Activated CD4-positive, alpha-beta T cell treated with anti-CD3 and anti-CD28 coated beads for 24 hours (primary cell): ENCODE measurements around the gene PTPRJ.
"Not testable (repeated sequence)": the region's sequence is repeated elsewhere in the genome, so short reads cannot be mapped to it uniquely, and the experiment has no call there.

ENCODE experiments used
- DNase-seq, 2 donors: peaks; one replicate each; pipeline ENCODE4 v3.0.0-alpha.2; 2020; ENCODE audit warnings: low read depth in 2 of 2

PTPRJ gene

DNA sequence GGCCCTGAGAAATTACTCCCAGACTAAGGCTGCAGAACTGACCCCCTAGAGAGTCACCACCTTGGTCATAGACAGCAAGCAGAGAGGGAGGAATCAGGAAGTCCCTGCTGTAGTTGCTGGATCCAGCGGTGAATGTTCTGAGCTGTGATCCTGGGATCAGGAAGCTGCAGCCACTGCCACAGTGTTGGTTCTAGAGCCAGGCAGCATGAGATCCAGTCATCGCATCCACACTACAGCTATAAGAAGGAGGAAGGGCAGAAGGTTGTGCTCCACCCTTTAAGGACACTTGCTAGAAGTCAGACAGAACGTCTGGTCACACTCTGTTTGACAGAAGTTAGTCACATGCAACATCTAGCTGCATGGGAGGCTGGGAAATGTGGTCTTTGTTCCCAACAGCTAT is 131.5 kb downstream of the PTPRJ start:
- no peak for DNase-seq

DNA sequence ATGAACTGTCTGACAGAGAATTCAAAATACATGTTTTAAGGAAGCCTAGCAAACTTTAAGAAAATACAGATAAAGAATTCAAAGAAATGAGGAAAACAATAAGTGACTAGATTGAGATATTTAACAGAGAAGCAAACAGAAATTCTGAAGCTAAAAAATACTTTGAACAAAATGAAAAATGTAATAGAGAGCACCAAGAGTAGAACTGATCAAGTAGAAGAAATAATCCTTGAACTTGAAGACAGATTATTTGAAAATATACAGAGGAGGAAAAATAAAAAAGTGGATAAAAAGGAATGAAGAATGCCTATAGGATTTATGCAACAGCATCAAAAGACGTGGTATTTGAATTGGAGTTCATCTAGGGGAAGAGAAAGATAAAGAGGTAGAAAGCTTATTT is 134.4 kb downstream of the PTPRJ start:
- no peak for DNase-seq

DNA sequence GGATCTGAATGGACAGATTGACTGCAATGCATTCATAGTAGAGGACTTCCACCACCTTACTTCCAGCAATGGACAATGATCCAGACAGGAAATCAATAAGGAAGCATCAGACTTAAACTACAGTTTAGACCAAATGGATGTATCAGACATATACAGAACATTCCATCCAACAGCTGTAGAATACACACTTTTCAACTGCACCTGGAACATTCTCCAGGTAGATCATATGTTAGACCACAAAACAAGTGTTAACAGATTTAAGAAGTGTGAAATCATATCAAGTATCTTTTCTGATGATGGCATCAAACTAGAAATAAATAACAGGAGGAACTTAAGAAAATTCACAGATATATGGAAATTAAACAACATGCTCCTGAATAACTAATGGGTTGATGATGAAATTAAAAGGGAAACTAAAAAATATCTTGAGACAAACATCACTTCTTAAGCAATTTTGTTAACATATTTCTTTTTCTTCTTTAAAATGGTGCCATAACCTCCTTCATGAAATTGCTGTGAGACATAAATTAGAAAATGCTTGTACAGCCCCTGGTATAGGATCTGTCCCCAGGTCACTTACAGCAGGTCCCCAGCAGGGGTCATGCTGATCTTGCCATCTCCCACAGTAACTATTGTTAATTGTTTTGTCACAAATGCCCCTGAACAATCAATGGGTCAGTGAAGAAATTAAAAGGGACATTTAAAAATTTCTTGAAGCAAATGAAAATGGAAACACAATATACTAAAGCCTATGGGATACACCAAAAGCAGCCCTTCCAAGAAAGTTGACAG is 136.3 kb downstream of the PTPRJ start:
- no peak for DNase-seq

DNA sequence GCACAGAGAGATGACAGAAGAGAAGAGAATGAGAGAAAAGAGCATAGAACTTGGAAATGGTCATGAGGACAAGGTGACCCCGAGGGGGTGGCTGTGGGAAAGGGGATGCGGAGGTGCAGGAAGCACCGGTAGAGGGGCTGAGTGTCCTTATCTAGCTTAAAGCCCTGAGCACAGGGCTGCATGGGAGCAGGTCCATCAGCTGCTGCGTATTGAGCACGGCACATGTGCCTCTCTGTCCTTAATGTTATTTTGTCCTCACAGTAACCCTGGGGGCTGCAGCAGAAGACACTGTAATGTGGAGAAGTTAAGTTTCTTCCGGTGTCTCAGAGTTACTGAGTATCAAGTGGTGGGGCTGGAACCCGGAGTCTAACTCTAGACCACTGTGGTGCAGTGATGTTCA is 141.9 kb downstream of the PTPRJ start:
- no peak for DNase-seq

DNA sequence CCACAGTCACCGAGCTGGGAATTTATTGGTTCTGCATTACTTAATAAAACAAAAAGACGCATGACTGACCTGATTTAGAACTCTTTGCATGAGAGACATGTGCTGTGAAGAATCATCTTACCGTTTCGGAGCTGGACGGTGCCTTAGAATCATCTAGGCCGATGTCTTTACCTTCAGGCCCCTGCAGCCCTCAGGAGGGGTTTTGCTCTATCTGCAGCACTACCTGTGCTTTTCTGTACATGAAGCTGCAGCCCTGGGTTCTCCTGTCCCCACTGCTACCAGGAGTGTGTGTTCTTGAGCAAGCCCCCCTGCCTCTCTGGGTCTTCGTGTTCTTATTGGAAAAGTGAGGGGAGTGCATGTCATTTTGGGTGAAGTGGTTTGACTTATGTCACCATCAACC is 142.3 kb downstream of the PTPRJ start:
- DNase-seq, result no peak

DNA sequence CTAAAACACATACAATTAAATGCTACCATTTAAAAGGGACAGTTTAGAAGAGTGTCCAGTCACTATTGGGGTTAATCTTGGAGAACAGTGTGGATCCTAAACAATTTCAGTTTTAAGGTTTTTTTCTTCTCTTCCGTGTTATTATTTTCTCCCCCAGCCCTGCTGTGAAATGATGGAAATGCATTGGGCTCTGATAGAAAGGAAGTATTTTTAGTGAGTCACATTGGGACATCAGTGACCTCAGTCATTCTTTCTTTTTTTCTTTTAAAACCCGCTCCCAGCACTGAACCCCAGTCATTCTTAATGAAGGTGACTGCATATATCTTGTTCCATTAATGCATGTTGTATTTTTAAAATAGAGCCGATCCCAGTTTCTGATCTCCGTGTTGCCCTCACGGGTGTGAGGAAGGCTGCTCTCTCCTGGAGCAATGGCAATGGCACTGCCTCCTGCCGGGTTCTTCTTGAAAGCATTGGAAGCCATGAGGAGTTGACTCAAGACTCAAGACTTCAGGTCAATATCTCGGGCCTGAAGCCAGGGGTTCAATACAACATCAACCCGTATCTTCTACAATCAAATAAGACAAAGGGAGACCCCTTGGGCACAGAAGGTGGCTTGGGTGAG is 143.0 kb downstream of the PTPRJ start:
- DNase-seq, result no peak

DNA sequence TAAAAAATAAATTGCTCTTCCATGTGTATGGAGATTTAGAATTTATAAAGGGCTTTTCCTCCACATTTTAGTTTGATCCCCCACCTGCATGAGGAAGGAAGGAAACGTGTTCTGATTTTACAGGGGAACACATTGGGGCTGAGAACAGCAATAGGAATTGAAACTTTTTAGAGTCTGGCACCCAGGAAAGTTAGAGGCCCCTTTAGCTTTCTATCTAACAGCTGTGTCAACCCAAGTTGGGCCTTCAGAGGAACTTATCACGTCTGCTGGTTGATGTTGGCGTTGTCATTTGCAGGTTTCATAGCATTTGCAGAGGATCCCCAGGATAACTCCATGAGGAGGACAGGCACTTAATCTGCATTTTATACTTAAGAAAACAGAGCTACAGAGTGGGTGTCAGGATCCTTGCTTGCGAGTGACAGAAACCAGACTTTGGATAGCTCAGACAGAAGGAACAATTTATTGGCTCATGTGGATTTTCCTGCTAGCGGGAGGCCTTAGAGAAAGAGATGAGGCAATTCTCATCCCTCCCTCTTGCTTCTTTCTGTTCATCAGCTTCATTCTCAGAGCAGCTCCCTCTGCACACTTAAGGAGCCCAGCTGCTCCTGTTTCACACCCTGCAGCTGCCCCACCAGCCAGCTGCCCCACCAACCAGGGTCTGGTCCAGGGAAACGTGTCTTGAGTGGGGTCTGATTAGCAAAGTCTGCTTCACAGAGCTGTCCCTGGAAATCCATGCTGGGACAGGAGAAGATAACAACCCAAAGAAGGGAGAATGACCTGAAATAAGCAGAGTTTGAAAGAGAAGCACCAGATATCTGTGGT is 143.8 kb downstream of the PTPRJ start:
- DNase-seq, result no peak

DNA sequence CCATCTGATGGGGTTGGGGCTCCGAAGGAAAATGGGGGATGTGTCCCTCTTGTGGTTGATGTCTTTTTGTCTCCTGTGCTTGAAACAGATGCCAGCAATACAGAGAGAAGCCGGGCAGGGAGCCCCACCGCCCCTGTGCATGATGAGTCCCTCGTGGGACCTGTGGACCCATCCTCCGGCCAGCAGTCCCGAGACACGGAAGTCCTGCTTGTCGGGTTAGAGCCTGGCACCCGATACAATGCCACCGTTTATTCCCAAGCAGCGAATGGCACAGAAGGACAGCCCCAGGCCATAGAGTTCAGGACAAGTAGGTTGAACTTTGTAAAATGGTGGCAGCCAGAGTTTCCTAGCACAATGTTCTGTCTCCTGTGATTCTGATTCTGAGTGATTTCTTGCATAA is 144.5 kb downstream of the PTPRJ start:
- no peak for DNase-seq

DNA sequence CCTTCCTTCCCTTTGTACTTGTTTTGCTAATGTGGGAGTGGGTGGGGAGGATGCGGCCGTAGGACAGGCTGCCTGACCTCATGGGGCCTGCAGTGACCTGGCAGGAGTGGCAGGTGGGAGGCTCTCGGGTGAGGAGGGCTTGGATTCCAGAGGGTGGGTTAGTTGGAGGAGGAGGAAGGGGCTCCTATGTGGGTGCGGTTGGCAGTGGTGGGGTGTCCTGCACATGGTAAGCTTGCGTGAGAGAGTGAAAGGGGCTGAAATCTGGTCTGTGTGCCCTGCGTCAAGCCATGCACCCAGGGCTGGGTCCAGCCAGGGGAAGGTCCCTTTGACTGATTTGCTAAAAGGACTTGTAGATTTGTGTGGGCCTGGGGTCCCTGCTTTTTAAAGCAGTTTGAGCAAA is 145.5 kb downstream of the PTPRJ start:
- DNase-seq, result no peak

DNA sequence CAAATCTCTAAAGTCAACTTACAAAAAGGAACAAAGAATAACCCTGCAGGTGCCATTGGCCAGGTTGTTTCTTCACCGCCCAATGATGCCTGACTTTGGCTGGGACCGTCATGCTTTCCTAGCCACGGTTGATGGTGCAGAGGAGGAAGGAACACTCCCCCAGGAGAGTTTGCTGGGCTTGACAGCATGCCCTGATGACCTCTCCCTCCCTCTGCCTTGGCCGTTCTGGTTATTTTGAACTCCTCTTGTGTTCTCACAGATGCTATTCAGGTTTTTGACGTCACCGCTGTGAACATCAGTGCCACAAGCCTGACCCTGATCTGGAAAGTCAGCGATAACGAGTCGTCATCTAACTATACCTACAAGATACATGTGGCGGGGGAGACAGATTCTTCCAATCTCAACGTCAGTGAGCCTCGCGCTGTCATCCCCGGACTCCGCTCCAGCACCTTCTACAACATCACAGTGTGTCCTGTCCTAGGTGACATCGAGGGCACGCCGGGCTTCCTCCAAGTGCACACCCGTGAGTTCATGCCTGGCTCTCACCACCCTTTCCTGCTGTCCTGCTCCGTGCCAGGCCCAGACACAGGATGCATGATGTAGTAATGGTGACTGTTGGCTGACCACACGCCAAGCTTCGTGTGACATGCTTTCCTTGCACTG is 147.3 kb downstream of the PTPRJ start:
- DNase-seq, result no peak

DNA sequence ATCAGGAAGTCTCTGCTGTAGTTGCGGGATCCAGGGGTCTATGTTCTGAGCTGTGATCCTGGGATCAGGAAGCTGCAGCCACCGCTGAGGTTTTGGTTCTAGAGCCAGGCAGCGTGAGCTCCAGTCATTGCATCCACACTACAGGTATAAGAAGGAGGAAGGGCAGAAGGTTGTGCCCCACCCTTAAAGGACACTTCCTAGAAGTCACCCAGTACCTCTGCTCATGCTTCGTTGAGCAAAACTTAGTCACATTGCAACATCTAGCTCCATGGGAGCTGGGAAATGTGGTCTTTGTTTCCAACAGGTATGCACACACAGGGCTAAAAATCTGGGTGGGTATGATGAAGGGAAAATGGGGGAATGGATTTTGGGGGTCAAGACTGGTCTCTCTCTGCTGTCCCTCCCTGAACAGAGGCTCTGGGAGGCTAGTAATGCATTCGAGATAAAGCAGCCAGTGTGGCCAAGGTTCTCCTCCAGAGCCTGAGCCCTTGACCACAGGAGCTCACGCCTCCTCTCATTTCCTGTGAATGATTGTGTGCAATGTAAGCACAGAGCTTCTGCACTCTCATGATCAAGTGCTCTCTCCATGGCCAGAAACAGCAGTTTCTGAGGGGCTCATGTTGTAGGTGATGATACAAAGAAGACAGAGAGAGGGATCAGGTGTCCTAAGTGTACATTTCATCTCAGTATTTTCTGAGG is 149.5 kb downstream of the PTPRJ start:
- no peak for DNase-seq

DNA sequence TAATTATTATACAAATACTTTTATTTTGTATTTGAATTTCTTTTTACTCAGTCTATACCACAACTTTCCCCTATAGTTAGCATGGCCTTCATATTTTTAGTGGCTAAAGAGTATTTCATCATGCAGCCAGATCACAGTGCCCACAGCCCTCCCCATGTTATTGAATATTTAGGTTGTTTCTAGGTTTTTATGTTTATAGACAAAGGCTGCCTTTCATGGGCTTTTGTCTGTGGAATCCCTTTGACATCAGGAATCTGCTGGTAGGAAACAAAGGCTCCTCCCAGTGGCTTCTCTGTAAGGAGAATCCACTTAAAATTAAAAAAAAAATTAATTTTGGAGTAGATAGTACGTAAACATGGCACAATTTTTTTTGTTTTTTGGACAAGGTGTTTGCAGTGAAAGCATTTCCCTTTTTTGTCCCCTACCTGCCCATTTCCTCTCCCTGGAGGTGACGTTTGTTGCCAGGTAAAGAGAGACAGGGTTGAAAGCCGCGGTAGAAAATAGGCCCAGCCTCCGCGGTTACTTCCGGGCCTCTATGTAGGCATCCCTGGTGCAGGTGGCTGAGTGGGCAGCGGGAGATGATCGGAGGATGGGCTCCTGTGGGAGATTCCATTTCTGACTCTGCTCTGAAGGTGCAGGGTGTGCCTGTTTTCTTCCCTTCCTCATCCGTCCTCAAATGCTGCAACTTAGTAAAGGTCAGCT is 154.0 kb downstream of the PTPRJ start:
- DNase-seq, result no peak

DNA sequence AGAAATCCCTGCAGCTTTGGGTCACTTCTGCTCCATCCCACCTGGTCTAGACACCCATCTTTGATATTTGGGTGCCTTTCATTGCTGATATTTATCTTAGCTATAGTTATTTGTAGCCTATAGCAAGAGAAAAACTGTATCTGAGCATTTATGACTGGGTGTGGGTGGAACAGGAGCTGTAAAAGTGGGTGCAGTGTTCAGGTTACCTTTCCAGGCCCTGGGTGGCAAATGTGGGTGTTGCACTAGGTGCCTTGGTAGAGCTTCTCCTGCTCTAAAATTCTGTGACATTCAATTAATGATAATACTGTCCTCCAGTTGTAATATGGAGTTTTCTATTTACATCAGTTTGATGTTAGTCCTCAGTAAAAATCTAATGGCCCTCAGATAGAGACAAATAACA is 157.9 kb downstream of the PTPRJ start:
- no peak for DNase-seq

DNA sequence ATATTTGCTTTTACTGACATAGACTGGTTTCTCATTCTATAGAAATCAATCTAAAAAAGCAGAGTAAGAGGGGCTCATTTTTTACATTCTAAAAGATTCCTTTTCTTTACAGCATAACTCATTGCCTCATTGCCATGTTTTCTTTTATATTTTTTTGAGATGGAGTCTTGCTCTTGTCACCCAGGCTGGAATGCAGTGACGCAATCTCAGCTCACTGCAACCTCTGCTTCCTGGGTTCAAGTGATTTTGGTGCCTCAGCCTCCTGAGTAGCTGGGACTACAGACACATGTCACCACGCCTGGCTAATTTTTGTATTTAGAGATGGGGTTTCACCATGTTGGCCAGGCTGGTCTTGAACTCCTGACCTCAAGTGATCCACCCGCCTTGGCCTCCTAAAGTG is 159.5 kb downstream of the PTPRJ start:
- not testable (repeated sequence) for DNase-seq

DNA sequence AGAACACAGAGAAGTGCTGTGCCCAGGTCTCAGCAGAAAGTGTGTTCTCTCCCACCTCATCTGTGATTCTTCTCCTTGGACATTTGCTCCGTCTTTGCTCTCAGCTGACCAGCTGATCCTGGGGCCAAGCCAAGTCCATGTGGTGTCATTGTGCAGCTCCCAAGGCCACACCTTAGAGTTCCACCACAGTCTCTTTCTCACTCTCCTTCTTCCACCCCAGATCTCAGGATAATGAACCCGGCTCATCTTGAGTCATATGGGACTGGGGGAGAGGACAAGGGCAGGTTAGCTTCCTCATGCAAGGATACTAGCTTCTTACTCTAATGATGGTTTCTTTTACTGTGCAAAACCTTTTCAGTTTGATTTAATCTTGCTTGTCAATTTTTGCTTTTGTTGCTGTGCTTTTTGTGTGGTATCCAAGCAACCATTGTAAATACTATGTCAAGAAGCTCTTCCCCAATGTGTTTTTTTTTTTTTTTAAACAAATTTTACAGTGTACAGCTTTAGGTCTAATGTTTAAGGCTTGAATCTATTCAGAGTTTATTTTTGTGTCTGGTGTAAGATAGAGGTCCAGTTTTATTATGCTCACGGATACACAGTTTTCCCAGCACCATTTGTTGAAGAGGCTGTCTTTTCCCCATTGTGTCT is 161.2 kb downstream of the PTPRJ start:
- no peak for DNase-seq

DNA sequence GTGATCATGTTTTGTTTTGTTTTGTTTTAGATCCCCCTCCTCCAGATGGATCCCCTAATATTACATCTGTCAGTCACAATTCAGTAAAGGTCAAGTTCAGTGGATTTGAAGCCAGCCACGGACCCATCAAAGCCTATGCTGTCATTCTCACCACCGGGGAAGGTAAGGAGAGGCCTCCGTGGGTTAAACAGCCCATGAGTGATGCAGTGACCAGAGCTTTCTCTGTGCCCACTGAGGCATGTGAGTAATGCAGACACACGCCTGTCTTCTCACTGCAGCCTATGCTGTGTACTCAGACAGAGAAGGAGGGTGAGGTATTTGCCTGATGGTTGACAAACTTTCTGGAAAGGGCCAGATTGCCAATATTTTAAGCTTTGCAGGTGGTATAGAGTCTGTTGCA is 162.5 kb downstream of the PTPRJ start:
- no peak for DNase-seq

DNA sequence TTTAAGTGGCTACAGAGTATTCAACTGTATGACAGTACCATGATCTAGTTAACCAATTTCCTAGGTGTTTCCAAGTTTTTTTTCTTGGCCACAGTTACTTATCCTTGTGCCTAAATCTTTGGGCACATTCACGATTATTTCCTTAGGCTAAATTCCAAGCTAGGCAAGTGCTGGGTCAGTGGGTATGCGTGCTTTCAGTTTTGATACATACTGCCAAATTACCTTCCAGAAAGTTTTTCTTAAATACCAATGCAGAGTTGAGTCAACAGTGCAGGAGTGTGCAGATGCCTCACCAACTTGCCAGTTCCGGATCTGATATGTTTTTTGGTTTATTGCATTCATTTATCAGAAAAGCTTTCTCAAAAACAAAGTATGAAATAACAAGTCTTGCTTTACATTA is 168.4 kb downstream of the PTPRJ start:
- no peak for DNase-seq

DNA sequence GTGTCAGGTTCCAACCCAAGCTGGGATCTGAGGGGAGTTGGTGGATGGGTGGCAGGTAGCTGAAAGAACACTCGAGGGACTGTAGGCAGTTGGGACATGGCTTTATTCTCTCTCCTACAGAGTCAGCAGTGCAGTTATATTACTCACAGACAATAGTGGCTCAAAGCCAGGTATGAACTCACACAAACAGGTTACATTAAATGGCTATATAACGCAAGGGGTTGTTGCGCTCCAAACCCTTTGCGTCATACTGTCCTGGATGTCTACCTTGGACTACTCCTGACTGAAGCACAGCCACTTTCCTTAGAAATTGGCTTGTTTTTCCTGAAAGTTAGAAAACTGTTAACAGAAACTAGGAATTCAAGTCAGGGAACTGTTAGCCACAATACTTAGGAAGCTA is 169.9 kb downstream of the PTPRJ start:
- DNase-seq, result no peak

DNA sequence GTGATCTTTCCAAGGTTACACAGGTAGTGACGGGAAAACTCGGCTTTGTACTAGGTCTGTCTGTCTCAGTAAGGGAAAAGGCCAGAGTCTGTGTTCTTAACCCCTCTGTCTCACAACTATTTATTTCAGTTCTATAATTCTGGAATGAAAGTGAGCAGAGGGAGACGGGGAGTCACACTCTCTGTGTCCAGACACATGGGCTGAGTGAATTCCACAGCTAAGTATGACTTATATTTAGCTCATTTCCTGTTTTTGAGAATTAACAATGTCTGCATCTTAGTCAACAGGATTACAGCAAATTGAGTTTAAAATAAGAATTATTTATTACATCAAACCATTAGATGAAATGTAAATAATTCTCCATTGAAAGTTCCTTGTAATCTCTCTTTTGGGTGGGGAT is 173.8 kb downstream of the PTPRJ start:
- no peak for DNase-seq
